ENCODE data around the gene CST1. TPM values are rescaled to one million over a fixed set of nuclear protein-coding genes. Genes with fewer than 3 reads are reported as not detected.
"Not testable (repeated sequence)": the region's sequence is repeated elsewhere in the genome, so short reads cannot be mapped to it uniquely, and the experiment has no call there.

CST1 gene
- total RNA-seq, 1 donor from 2014 or later, result not detected

GRCh38 chr20:23747551-23747950 lies 3.2 kb downstream of the CST1 start:
- not testable (repeated sequence) for H3K27me3 ChIP-seq (ENCODE audit: control insufficient read depth in 3 of 3, insufficient read depth in 3 of 3, low read length in 3 of 3); H3K9ac ChIP-seq (ENCODE audit: low read depth in 1 of 3, low read length in 3 of 3); H3K4me3 ChIP-seq (ENCODE audit: low read length in 3 of 3); H3K4me1 ChIP-seq (ENCODE audit: control insufficient read depth in 3 of 3, insufficient read depth in 3 of 3, low read length in 3 of 3); H3K36me3 ChIP-seq (ENCODE audit: control insufficient read depth in 3 of 3, insufficient read depth in 3 of 3, low read length in 3 of 3); H3K9me3 ChIP-seq (ENCODE audit: control insufficient read depth in 3 of 3, low read length in 3 of 3); H3K27ac ChIP-seq (ENCODE audit: low read depth, low read length)

GRCh38 chr20:23747092-23747491 lies 3.6 kb downstream of the CST1 start:
- not testable (repeated sequence) for H3K27ac ChIP-seq (ENCODE audit: low read depth, low read length); H3K36me3 ChIP-seq (ENCODE audit: control insufficient read depth in 3 of 3, insufficient read depth in 3 of 3, low read length in 3 of 3); H3K4me1 ChIP-seq (ENCODE audit: control insufficient read depth in 3 of 3, insufficient read depth in 3 of 3, low read length in 3 of 3); H3K9ac ChIP-seq (ENCODE audit: low read depth in 1 of 3, low read length in 3 of 3); H3K4me3 ChIP-seq (ENCODE audit: low read length in 3 of 3); H3K27me3 ChIP-seq (ENCODE audit: control insufficient read depth in 3 of 3, insufficient read depth in 3 of 3, low read length in 3 of 3); H3K9me3 ChIP-seq (ENCODE audit: control insufficient read depth in 3 of 3, low read length in 3 of 3)

GRCh38 chr20:23746321-23746720 lies 4.4 kb downstream of the CST1 start:
- Histone ChIP-seq H3K27ac (ENCODE audit: low read depth, low read length) (no peak overlapping the region), H3K4me3 (ENCODE audit: low read length in 3 of 3) (no peak overlapping the region), H3K9ac (ENCODE audit: low read depth in 1 of 3, low read length in 3 of 3) (no peak overlapping the region)

GRCh38 chr20:23745247-23745646 lies 5.5 kb downstream of the CST1 start:
- Histone ChIP-seq H3K27ac (ENCODE audit: low read depth, low read length) (no peak overlapping the region), H3K9ac (ENCODE audit: low read depth in 1 of 3, low read length in 3 of 3) (no peak overlapping the region), H3K4me1 (ENCODE audit: control insufficient read depth in 3 of 3, insufficient read depth in 3 of 3, low read length in 3 of 3) (no peaks in the 10 kb centered on the region), H3K4me3 (ENCODE audit: low read length in 3 of 3) (no peak overlapping the region), H3K9me3 (ENCODE audit: control insufficient read depth in 3 of 3, low read length in 3 of 3) (no peaks in the 10 kb centered on the region), H3K27me3 (ENCODE audit: control insufficient read depth in 3 of 3, insufficient read depth in 3 of 3, low read length in 3 of 3) (no peaks in the 10 kb centered on the region), H3K36me3 (ENCODE audit: control insufficient read depth in 3 of 3, insufficient read depth in 3 of 3, low read length in 3 of 3) (no peaks in the 10 kb centered on the region)

More at GRCh38 chr20:23746321-23746720, 4.4 kb downstream of the CST1 start:
- no peaks in the 10 kb centered on the region for H3K9me3 ChIP-seq (ENCODE audit: control insufficient read depth in 3 of 3, low read length in 3 of 3)
- H3K4me1 ChIP-seq (ENCODE audit: control insufficient read depth in 3 of 3, insufficient read depth in 3 of 3, low read length in 3 of 3), result no peaks in the 10 kb centered on the region
- H3K36me3 ChIP-seq (ENCODE audit: control insufficient read depth in 3 of 3, insufficient read depth in 3 of 3, low read length in 3 of 3), result no peaks in the 10 kb centered on the region
- no peaks in the 10 kb centered on the region for H3K27me3 ChIP-seq (ENCODE audit: control insufficient read depth in 3 of 3, insufficient read depth in 3 of 3, low read length in 3 of 3)

GRCh38 chr20:23744817-23745216 lies 5.9 kb downstream of the CST1 start:
- Histone ChIP-seq H3K9ac (ENCODE audit: low read depth in 1 of 3, low read length in 3 of 3) (no peak overlapping the region), H3K27ac (ENCODE audit: low read depth, low read length) (no peak overlapping the region), H3K4me1 (ENCODE audit: control insufficient read depth in 3 of 3, insufficient read depth in 3 of 3, low read length in 3 of 3) (no peaks in the 10 kb centered on the region), H3K9me3 (ENCODE audit: control insufficient read depth in 3 of 3, low read length in 3 of 3) (no peaks in the 10 kb centered on the region), H3K4me3 (ENCODE audit: low read length in 3 of 3) (no peak overlapping the region), H3K36me3 (ENCODE audit: control insufficient read depth in 3 of 3, insufficient read depth in 3 of 3, low read length in 3 of 3) (no peaks in the 10 kb centered on the region), H3K27me3 (ENCODE audit: control insufficient read depth in 3 of 3, insufficient read depth in 3 of 3, low read length in 3 of 3) (no peaks in the 10 kb centered on the region)

GRCh38 chr20:23735391-23735790 lies 15.3 kb downstream of the CST1 start:
- H3K4me3 ChIP-seq (ENCODE audit: low read length in 3 of 3); H3K27ac ChIP-seq (ENCODE audit: low read depth, low read length); H3K27me3 ChIP-seq (ENCODE audit: control insufficient read depth in 3 of 3, insufficient read depth in 3 of 3, low read length in 3 of 3); H3K4me1 ChIP-seq (ENCODE audit: control insufficient read depth in 3 of 3, insufficient read depth in 3 of 3, low read length in 3 of 3); H3K36me3 ChIP-seq (ENCODE audit: control insufficient read depth in 3 of 3, insufficient read depth in 3 of 3, low read length in 3 of 3); H3K9ac ChIP-seq (ENCODE audit: low read depth in 1 of 3, low read length in 3 of 3); H3K9me3 ChIP-seq (ENCODE audit: control insufficient read depth in 3 of 3, low read length in 3 of 3): not testable (repeated sequence)

- H3K4me1 ChIP-seq (ENCODE audit: control insufficient read depth in 3 of 3, insufficient read depth in 3 of 3, low read length in 3 of 3); H3K27ac ChIP-seq (ENCODE audit: low read depth, low read length); H3K9me3 ChIP-seq (ENCODE audit: control insufficient read depth in 3 of 3, low read length in 3 of 3); H3K36me3 ChIP-seq (ENCODE audit: control insufficient read depth in 3 of 3, insufficient read depth in 3 of 3, low read length in 3 of 3); H3K9ac ChIP-seq (ENCODE audit: low read depth in 1 of 3, low read length in 3 of 3); H3K4me3 ChIP-seq (ENCODE audit: low read length in 3 of 3); H3K27me3 ChIP-seq (ENCODE audit: control insufficient read depth in 3 of 3, insufficient read depth in 3 of 3, low read length in 3 of 3): not testable (repeated sequence)
These were observed 15.8 kb downstream of the CST1 start for GRCh38 chr20:23734949-23735348.

- H3K36me3 ChIP-seq (ENCODE audit: control insufficient read depth in 3 of 3, insufficient read depth in 3 of 3, low read length in 3 of 3); H3K4me1 ChIP-seq (ENCODE audit: control insufficient read depth in 3 of 3, insufficient read depth in 3 of 3, low read length in 3 of 3); H3K27ac ChIP-seq (ENCODE audit: low read depth, low read length); H3K9me3 ChIP-seq (ENCODE audit: control insufficient read depth in 3 of 3, low read length in 3 of 3); H3K9ac ChIP-seq (ENCODE audit: low read depth in 1 of 3, low read length in 3 of 3); H3K27me3 ChIP-seq (ENCODE audit: control insufficient read depth in 3 of 3, insufficient read depth in 3 of 3, low read length in 3 of 3); H3K4me3 ChIP-seq (ENCODE audit: low read length in 3 of 3): not testable (repeated sequence)
These were observed 16.3 kb downstream of the CST1 start for GRCh38 chr20:23734440-23734839.

- H3K27ac ChIP-seq (ENCODE audit: low read depth, low read length), result no peak overlapping the region
- H3K27me3 ChIP-seq (ENCODE audit: control insufficient read depth in 3 of 3, insufficient read depth in 3 of 3, low read length in 3 of 3), result no peaks in the 10 kb centered on the region
- H3K4me3 ChIP-seq (ENCODE audit: low read length in 3 of 3), result no peak overlapping the region
- H3K36me3 ChIP-seq (ENCODE audit: control insufficient read depth in 3 of 3, insufficient read depth in 3 of 3, low read length in 3 of 3), result no peaks in the 10 kb centered on the region
- no peaks in the 10 kb centered on the region for H3K4me1 ChIP-seq (ENCODE audit: control insufficient read depth in 3 of 3, insufficient read depth in 3 of 3, low read length in 3 of 3)
- H3K9me3 ChIP-seq (ENCODE audit: control insufficient read depth in 3 of 3, low read length in 3 of 3), result no peaks in the 10 kb centered on the region
- H3K9ac ChIP-seq (ENCODE audit: low read depth in 1 of 3, low read length in 3 of 3), result no peak overlapping the region
These were observed 23.7 kb downstream of the CST1 start for GRCh38 chr20:23727016-23727415.

- H3K27ac ChIP-seq (ENCODE audit: low read depth, low read length), result no peak overlapping the region
- no peaks in the 10 kb centered on the region for H3K9me3 ChIP-seq (ENCODE audit: control insufficient read depth in 3 of 3, low read length in 3 of 3)
- no peak overlapping the region for H3K4me3 ChIP-seq (ENCODE audit: low read length in 3 of 3)
- no peaks in the 10 kb centered on the region for H3K4me1 ChIP-seq (ENCODE audit: control insufficient read depth in 3 of 3, insufficient read depth in 3 of 3, low read length in 3 of 3)
- H3K27me3 ChIP-seq (ENCODE audit: control insufficient read depth in 3 of 3, insufficient read depth in 3 of 3, low read length in 3 of 3), result no peaks in the 10 kb centered on the region
- H3K36me3 ChIP-seq (ENCODE audit: control insufficient read depth in 3 of 3, insufficient read depth in 3 of 3, low read length in 3 of 3), result no peaks in the 10 kb centered on the region
- no peak overlapping the region for H3K9ac ChIP-seq (ENCODE audit: low read depth in 1 of 3, low read length in 3 of 3)
These were observed 25.6 kb downstream of the CST1 start for GRCh38 chr20:23725102-23725501.

GRCh38 chr20:23723659-23724307 lies 27.0 kb downstream of the CST1 start:
- H3K9ac ChIP-seq (ENCODE audit: low read depth in 1 of 3, low read length in 3 of 3); H3K36me3 ChIP-seq (ENCODE audit: control insufficient read depth in 3 of 3, insufficient read depth in 3 of 3, low read length in 3 of 3); H3K9me3 ChIP-seq (ENCODE audit: control insufficient read depth in 3 of 3, low read length in 3 of 3); H3K27me3 ChIP-seq (ENCODE audit: control insufficient read depth in 3 of 3, insufficient read depth in 3 of 3, low read length in 3 of 3); H3K27ac ChIP-seq (ENCODE audit: low read depth, low read length); H3K4me1 ChIP-seq (ENCODE audit: control insufficient read depth in 3 of 3, insufficient read depth in 3 of 3, low read length in 3 of 3); H3K4me3 ChIP-seq (ENCODE audit: low read length in 3 of 3): not testable (repeated sequence)

Data from skeletal muscle tissue (tissue), 4 donors.